HEK293 (cell line): Measurements from ENCODE around the gene FAM110A.

Experiments
- GLI4 ChIP-seq: fragments of 450-650 bp; formaldehyde crosslinking; IDR thresholded peaks from 2 replicates; pipeline ENCODE4 v1.5.1; 2016; ENCODE audit warnings: missing biosample characterization, missing genetic modification characterization
- REST ChIP-seq: fragments of 450-650 bp; formaldehyde crosslinking; IDR thresholded peaks from 2 replicates; pipeline ENCODE4 v1.5.1; 2016; ENCODE audit warnings: missing biosample characterization, missing genetic modification characterization
- SP2 ChIP-seq: fragments of 450-650 bp; formaldehyde crosslinking; IDR thresholded peaks from 2 replicates; pipeline ENCODE4 v1.5.1; 2016; ENCODE audit warnings: missing biosample characterization, missing genetic modification characterization
- ZBTB1 ChIP-seq: fragments of 450-650 bp; formaldehyde crosslinking; IDR thresholded peaks from 2 replicates; pipeline ENCODE4 v1.5.1; 2016; ENCODE audit warnings: missing biosample characterization, missing genetic modification characterization
- ZEB2 ChIP-seq: fragments of 450-650 bp; formaldehyde crosslinking; IDR thresholded peaks from 2 replicates; pipeline ENCODE4 v1.5.1; 2016; ENCODE audit warnings: missing biosample characterization, missing genetic modification characterization
- ZNF114 ChIP-seq: fragments of 450-650 bp; formaldehyde crosslinking; IDR thresholded peaks from 2 replicates; pipeline ENCODE4 v1.5.0; 2017; ENCODE audit warnings: missing biosample characterization, missing genetic modification characterization
- ZNF175 ChIP-seq: fragments of 450-650 bp; formaldehyde crosslinking; IDR thresholded peaks from 2 replicates; pipeline ENCODE4 v1.5.1; 2016; ENCODE audit warnings: missing biosample characterization, missing genetic modification characterization
- ZNF394 ChIP-seq: fragments of 450-650 bp; formaldehyde crosslinking; IDR thresholded peaks from 2 replicates; pipeline ENCODE4 v1.5.1; 2016; ENCODE audit warnings: missing biosample characterization, missing genetic modification characterization, mild to moderate bottlenecking, moderate library complexity, borderline replicate concordance
- ZNF423 ChIP-seq: fragments of 450-650 bp; formaldehyde crosslinking; IDR thresholded peaks from 2 replicates; pipeline ENCODE4 v1.5.1; 2016; ENCODE audit warnings: missing biosample characterization, missing genetic modification characterization
- ZNF596 ChIP-seq: fragments of 450-650 bp; IDR thresholded peaks from 2 replicates; pipeline ENCODE4 v1.5.0; 2018; ENCODE audit warnings: missing biosample characterization, mild to moderate bottlenecking, missing genetic modification characterization, moderate library complexity
- TF ChIP-seq, protein P1 (sequence below): fragments of 450-650 bp; formaldehyde crosslinking; IDR thresholded peaks from 2 replicates; pipeline ENCODE4 v1.5.1; 2016; ENCODE audit warnings: missing biosample characterization, missing genetic modification characterization

DNA sequence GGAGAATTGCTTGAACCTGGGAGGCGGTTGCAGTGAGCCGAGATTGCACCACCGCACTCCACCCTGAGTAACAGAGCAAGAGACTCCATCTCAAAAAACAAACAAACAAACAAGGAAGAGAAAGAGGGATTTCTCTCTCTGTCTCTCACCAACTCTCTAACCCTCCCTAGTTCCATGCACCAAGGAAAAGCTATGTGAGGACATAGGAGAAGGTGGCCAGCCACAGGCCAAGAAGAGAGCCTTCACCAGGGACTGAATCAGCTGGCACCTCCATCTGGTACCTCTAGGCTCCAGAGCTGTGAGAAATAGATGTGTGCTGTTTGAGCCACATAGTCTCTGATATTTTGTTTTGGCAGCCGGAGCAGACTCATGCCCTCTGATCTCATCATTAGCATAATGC is 9.0 kb upstream of the FAM110A start:
- TF ChIP-seq, protein P1, sequence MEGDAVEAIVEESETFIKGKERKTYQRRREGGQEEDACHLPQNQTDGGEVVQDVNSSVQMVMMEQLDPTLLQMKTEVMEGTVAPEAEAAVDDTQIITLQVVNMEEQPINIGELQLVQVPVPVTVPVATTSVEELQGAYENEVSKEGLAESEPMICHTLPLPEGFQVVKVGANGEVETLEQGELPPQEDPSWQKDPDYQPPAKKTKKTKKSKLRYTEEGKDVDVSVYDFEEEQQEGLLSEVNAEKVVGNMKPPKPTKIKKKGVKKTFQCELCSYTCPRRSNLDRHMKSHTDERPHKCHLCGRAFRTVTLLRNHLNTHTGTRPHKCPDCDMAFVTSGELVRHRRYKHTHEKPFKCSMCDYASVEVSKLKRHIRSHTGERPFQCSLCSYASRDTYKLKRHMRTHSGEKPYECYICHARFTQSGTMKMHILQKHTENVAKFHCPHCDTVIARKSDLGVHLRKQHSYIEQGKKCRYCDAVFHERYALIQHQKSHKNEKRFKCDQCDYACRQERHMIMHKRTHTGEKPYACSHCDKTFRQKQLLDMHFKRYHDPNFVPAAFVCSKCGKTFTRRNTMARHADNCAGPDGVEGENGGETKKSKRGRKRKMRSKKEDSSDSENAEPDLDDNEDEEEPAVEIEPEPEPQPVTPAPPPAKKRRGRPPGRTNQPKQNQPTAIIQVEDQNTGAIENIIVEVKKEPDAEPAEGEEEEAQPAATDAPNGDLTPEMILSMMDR (tag by site-specific recombination): no peak
- TF ChIP-seq ZNF596 (tag by site-specific recombination) (no peak), ZBTB1 (tag by site-specific recombination) (no peak), ZNF394 (tag by site-specific recombination) (no peak), ZNF423 (no peak), ZNF175 (tag by site-specific recombination) (no peak), REST (tag by site-specific recombination) (no peak), GLI4 (tag by site-specific recombination) (no peak), ZEB2 (no peak), SP2 (no peak), ZNF114 (tag by site-specific recombination) (no peak)
